AG04450 (cell line): ENCODE measurements around the gene FBXL7. TPM values are rescaled to one million over a fixed set of nuclear protein-coding genes. Genes with fewer than 3 reads are reported as not detected.
A peak's percentile ranks its signal among the peaks of the same experiment; 100 is the strongest.

Experiments used
- CTCF ChIA-PET: fragments of 300-600, 350-600 bp; formaldehyde crosslinking; extraction: SDS; loops from one replicate; lab custom pipeline; 2022; ENCODE audit warnings: antibody characterized with exemption, inconsistent platforms; lab: Charles Lee
- POLR2A ChIA-PET: fragments of 350-600 bp; formaldehyde crosslinking; extraction: SDS; loops from one replicate; lab custom pipeline; 2021; ENCODE audit warnings: antibody characterized with exemption, inconsistent platforms; lab: Yijun Ruan, JAX
- DNase-seq: peaks from one replicate; pipeline ENCODE4 v3.0.0-alpha.2; 2011; ENCODE audit warnings: low read depth, low spot score
- H3K27ac ChIP-seq: one replicate; pipeline ENCODE4 v1.5.1; 2012; ENCODE audit warnings: low read depth, low read length, control low read depth
- H3K27me3 ChIP-seq: one replicate; pipeline ENCODE4 v1.6.0; 2012; ENCODE audit warnings: low read length; ENCODE audit not compliant: control insufficient read depth, insufficient read depth
- H3K4me3 ChIP-seq: 2 replicates; pipeline ENCODE4 v1.5.1; 2011; ENCODE audit warnings: mild to moderate bottlenecking, low read depth, low read length, control low read depth
- H3K9me3 ChIP-seq: 2 replicates; pipeline ENCODE4 v1.5.1; 2012; ENCODE audit warnings: low read length; ENCODE audit not compliant: control insufficient read depth, insufficient read depth
- polyA plus RNA-seq: library from polyadenylated mRNA; depleted of rRNA; stranded (reverse); fragments of >200 nt; gene quantifications from 2 replicates; pipeline ENCODE4 v1.2.3, GENCODE V29; 2011
- TF ChIP-seq, protein P1 (sequence below): IDR thresholded peaks from 2 replicates; pipeline ENCODE4 v1.5.1; 2011; ENCODE audit warnings: low read depth, low read length, control low read depth, inconsistent platforms

Gene FBXL7
- polyA plus RNA-seq, 1 experiment: 10.4 TPM

DNA sequence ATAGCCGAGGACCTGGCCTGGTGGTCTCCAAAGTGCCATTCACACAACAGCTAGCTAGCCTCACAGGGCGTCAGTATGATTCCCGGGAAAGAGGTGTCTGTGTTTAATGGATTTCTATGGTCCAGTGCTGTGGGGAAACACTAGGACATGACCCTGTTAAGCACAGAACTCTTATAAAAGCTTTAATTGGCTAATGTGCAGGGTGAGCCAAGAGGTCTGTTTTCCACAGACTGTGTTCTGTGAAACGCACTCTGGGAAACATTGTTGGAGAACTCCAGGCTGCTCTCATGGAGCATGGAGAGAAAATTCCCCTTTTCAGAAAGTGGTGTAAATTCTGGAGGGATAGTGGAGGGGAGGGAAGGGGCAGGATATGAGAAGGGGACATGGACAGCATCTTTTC, 331.4 kb downstream of the FBXL7 start:
- H3K27ac ChIP-seq: no peak overlapping the region

DNA sequence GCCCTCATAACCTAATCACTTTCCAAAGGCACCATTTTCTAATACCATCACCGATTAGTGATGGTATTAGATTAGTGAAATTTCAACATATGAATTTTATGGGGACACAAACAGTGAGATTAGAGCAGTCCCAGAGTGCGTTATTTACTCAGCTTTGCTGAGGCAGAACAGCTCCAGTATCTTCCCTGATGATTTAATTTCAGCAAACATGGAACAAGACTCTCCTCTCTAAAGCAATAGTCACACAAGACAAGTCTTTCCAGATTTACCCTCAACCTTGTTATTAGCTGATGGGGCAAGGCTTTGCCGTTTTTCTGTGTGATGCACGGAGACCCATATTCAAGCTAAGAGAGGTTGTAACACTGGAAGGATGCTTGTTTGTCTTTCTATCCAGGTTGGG, 333.4 kb downstream of the FBXL7 start:
- Histone ChIP-seq H3K27me3 (no peaks in the 10 kb centered on the region), H3K4me3 (no peak overlapping the region), H3K27ac (no peak overlapping the region), H3K9me3 (no peaks in the 10 kb centered on the region)
- POLR2A ChIA-PET: no interaction called here
- CTCF ChIA-PET: interaction anchor here (1.1 to 1.7 kb wide), 2 partner anchors 9 to 12 kb away, joined by 5 to 6 read pairs; no protein-coding TSS in a partner anchor
- no peak for DNase-seq
- TF ChIP-seq, protein P1, sequence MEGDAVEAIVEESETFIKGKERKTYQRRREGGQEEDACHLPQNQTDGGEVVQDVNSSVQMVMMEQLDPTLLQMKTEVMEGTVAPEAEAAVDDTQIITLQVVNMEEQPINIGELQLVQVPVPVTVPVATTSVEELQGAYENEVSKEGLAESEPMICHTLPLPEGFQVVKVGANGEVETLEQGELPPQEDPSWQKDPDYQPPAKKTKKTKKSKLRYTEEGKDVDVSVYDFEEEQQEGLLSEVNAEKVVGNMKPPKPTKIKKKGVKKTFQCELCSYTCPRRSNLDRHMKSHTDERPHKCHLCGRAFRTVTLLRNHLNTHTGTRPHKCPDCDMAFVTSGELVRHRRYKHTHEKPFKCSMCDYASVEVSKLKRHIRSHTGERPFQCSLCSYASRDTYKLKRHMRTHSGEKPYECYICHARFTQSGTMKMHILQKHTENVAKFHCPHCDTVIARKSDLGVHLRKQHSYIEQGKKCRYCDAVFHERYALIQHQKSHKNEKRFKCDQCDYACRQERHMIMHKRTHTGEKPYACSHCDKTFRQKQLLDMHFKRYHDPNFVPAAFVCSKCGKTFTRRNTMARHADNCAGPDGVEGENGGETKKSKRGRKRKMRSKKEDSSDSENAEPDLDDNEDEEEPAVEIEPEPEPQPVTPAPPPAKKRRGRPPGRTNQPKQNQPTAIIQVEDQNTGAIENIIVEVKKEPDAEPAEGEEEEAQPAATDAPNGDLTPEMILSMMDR: no peak

More for the DNA sequence above, 331.4 kb downstream of the FBXL7 start:
- Histone ChIP-seq H3K4me3 (no peak overlapping the region), H3K27me3 (no peaks in the 10 kb centered on the region), H3K9me3 (no peaks in the 10 kb centered on the region)
- CTCF ChIA-PET: interaction anchor here (1.8 kb wide), 1 partner anchor 164 kb away, joined by 5 read pairs; no protein-coding TSS in a partner anchor
- TF ChIP-seq, protein P1: no peak
- DNase-seq: no peak
- POLR2A ChIA-PET: no interaction called here

DNA sequence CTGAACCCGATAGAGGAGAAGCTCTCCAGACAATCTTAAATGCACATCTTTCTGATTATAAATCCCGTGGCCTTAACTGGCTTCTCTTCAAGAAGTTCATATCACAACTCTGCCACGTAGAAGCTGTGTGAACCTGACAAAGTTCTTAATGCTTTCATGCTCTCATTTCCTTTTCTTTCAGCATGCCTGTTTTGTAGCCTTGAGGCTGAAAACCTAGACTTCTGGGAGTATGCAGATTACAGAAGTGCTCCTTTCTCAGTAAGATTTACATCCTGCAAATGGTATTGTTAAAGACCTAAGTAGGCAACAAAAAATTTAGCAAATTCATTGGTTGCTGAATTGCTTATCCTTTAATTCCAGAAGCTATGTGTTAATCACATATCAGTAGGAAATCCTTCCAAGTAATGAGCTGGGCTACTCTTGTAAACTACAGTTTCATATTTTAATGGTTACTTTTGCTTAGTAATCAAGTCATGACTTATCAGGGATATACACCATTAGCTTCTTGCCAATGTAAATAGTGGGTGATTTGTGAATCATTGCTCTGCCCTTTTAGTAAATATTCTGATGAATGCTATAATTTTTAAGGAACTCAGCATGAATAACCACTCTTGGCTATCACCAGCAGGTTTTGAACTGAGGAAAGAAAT, 334.7 kb downstream of the FBXL7 start:
- TF ChIP-seq, protein P1: no peak
- peak; percentile 37 for DNase-seq
- CTCF ChIA-PET: interaction anchor here (0.8 to 1.9 kb wide), 2 partner anchors 10 to 161 kb away, joined by 3 to 13 read pairs; no protein-coding TSS in a partner anchor
- Histone ChIP-seq H3K9me3 (no peaks in the 10 kb centered on the region), H3K4me3 (no peak overlapping the region), H3K27me3 (no peaks in the 10 kb centered on the region), H3K27ac (peak overlapping the region; percentile 34)
- POLR2A ChIA-PET: no interaction called here

DNA sequence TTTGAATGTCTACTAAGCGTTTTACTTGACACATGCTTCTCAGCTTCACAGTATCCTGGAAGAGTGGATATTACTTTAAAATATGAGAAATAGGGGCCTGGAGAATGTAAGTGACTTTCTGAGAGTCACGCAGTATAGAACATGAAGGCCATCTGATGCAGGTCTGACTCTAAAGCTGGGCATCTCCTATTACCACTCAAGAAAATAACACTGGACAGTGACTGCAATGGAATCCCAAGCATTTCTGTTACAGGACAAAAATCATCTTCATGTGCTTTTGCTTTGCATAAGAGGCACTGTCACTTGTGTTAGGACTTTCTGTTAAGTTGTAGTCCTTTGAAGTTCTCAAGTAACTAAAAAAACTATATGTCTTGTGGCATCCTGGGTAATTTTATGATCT, 335.5 kb downstream of the FBXL7 start:
- TF ChIP-seq, protein P1: no peak
- ChIA-PET CTCF (interaction anchor here (1.1 to 1.9 kb wide), 2 partner anchors 11 to 160 kb away, joined by 3 to 13 read pairs; no protein-coding TSS in a partner anchor), POLR2A (no interaction called here)
- Histone ChIP-seq H3K27ac (no peak overlapping the region), H3K9me3 (no peaks in the 10 kb centered on the region), H3K4me3 (no peak overlapping the region), H3K27me3 (no peaks in the 10 kb centered on the region)
- DNase-seq: no peak
